HepG2 (cell line): ENCODE data around the gene SLC6A4. TPM values are rescaled to one million over a fixed set of nuclear protein-coding genes. Genes with fewer than 3 reads are reported as not detected.
A peak's percentile ranks its signal among the peaks of the same experiment; 100 is the strongest.

Experiments used
- BCLAF1 ChIP-seq: fragments of 450-650 bp; IDR thresholded peaks from 2 replicates; pipeline ENCODE4 v1.6.1; 2017; ENCODE audit warnings: mild to moderate bottlenecking
- EED ChIP-seq: sonication (generic); formaldehyde crosslinking; IDR thresholded peaks from 2 replicates; pipeline ENCODE4 v1.5.0; 2020; ENCODE audit warnings: mild to moderate bottlenecking, missing genetic modification reagents
- ERF ChIP-seq: IDR thresholded peaks from 2 replicates; pipeline ENCODE4 v1.6.1; 2018; ENCODE audit warnings: missing biosample characterization, missing genetic modification reagents
- FLYWCH1 ChIP-seq: sonication (generic); formaldehyde crosslinking; IDR thresholded peaks from 2 replicates; pipeline ENCODE4 v1.8.1; 2023; ENCODE audit warnings: mild to moderate bottlenecking, missing genetic modification reagents
- HNRNPH1 ChIP-seq: fragments of 200-400 bp; formaldehyde crosslinking; optimal IDR thresholded peaks from 2 replicates; pipeline ENCODE3; 2017; ENCODE audit warnings: mild to moderate bottlenecking, low read depth, low read length
- IKZF1 ChIP-seq: fragments of 450-650 bp; IDR thresholded peaks from 2 replicates; pipeline ENCODE4 v1.7.1; 2016
- MAFF ChIP-seq: IDR thresholded peaks from 2 replicates; pipeline ENCODE4 v1.6.1; 2011; ENCODE audit warnings: low read depth, low read length, improper control_type of control experiment
- NFE2 ChIP-seq: sonication (generic); formaldehyde crosslinking; IDR thresholded peaks from 2 replicates; pipeline ENCODE4 v1.4.0; 2020; ENCODE audit warnings: missing genetic modification reagents
- SALL2 ChIP-seq: sonication (generic); formaldehyde crosslinking; IDR thresholded peaks from 2 replicates; pipeline ENCODE4 v1.8.1; 2023; ENCODE audit warnings: mild to moderate bottlenecking, missing genetic modification reagents, inconsistent platforms
- SIX4 ChIP-seq: sonication (generic); formaldehyde crosslinking; IDR thresholded peaks from 2 replicates; pipeline ENCODE4 v1.4.0; 2020; ENCODE audit warnings: missing genetic modification reagents
- SMYD3 ChIP-seq: sonication (generic); formaldehyde crosslinking; IDR thresholded peaks from 2 replicates; pipeline ENCODE4 v1.8.1; 2023; ENCODE audit warnings: mild to moderate bottlenecking, missing genetic modification reagents
- SNAI1 ChIP-seq: sonication (generic); formaldehyde crosslinking; IDR thresholded peaks from 2 replicates; pipeline ENCODE4 v1.5.0; 2020; ENCODE audit warnings: mild to moderate bottlenecking, missing genetic modification reagents, borderline replicate concordance
- SOX6 ChIP-seq, 2 experiments: fragments of 450-650 bp in 1 of 2; sonication (generic) in 1 of 2; formaldehyde crosslinking in 1 of 2; IDR thresholded peaks; 2 replicates each; pipeline versions ENCODE4 v1.4.0 to v1.6.1; 2017 to 2020; ENCODE audit warnings: antibody characterized with exemption in 1 of 2, mild to moderate bottlenecking in 1 of 2, missing genetic modification reagents in 1 of 2
- SP4 ChIP-seq: sonication (generic); formaldehyde crosslinking; IDR thresholded peaks from 2 replicates; pipeline ENCODE4 v1.8.1; 2023; ENCODE audit warnings: mild to moderate bottlenecking, missing genetic modification reagents
- TAF1 ChIP-seq: sonication (generic); formaldehyde crosslinking; IDR thresholded peaks from 2 replicates; pipeline ENCODE4 v1.4.0; 2020; ENCODE audit warnings: missing genetic modification reagents
- ZNF124 ChIP-seq: sonication (generic); formaldehyde crosslinking; IDR thresholded peaks from 2 replicates; pipeline ENCODE4 v1.4.0; 2020; ENCODE audit warnings: missing genetic modification reagents
- ZNF180 ChIP-seq: sonication (generic); formaldehyde crosslinking; IDR thresholded peaks from 2 replicates; pipeline ENCODE4 v1.4.0; 2020; ENCODE audit warnings: low read depth, missing genetic modification reagents, borderline replicate concordance
- ZNF235 ChIP-seq: sonication (generic); formaldehyde crosslinking; IDR thresholded peaks from 2 replicates; pipeline ENCODE4 v1.8.1; 2023; ENCODE audit warnings: mild to moderate bottlenecking, missing genetic modification reagents, borderline replicate concordance
- ZNF354B ChIP-seq: sonication (generic); formaldehyde crosslinking; IDR thresholded peaks from 2 replicates; pipeline ENCODE4 v1.8.0; 2022; ENCODE audit warnings: mild to moderate bottlenecking, missing genetic modification reagents
- ZNF446 ChIP-seq: sonication (generic); formaldehyde crosslinking; IDR thresholded peaks from 2 replicates; pipeline ENCODE4 v1.5.0; 2020; ENCODE audit warnings: mild to moderate bottlenecking, missing genetic modification reagents
- ZSCAN25 ChIP-seq: sonication (generic); formaldehyde crosslinking; IDR thresholded peaks from 2 replicates; pipeline ENCODE4 v1.8.0; 2022; ENCODE audit warnings: mild to moderate bottlenecking, missing genetic modification reagents
- polyA plus RNA-seq, 8 experiments: library from polyadenylated mRNA; depleted of rRNA in 3 of 8; stranded (reverse) in 7 of 8; unstranded in 1 of 8; fragments of >200 nt; fragmentation: Illumina TruSeq in 4 of 8; extraction: Trizol in 4 of 8; gene quantifications; 2 replicates each; pipeline versions ENCODE4 v1.2.1 to v1.2.3, GENCODE V29; 2011 to 2016; ENCODE audit warnings: low read depth in 4 of 8, missing spikeins in 1 of 8, mixed read lengths in 1 of 8; ENCODE audit not compliant: insufficient read depth in 1 of 8
- total RNA-seq, 5 experiments: library from RNA; depleted of rRNA; stranded (reverse); fragments of >200 nt; fragmentation: Illumina TruSeq; extraction: Trizol; gene quantifications; 2 replicates each; pipeline ENCODE4 v1.2.3, GENCODE V29; 2016; ENCODE audit warnings: low read depth in 1 of 5
- TF ChIP-seq, protein P1 (sequence below): sonication (generic); formaldehyde crosslinking; IDR thresholded peaks from 2 replicates; pipeline ENCODE4 v1.5.0; 2020; ENCODE audit warnings: missing genetic modification reagents, mild to moderate bottlenecking, borderline replicate concordance
- TF ChIP-seq, protein P2 (sequence below): sonication (generic); formaldehyde crosslinking; IDR thresholded peaks from 2 replicates; pipeline ENCODE4 v1.5.0; 2020; ENCODE audit warnings: mild to moderate bottlenecking, missing genetic modification reagents, moderate library complexity
- TF ChIP-seq, protein P3 (sequence below): sonication (generic); formaldehyde crosslinking; IDR thresholded peaks from 2 replicates; pipeline ENCODE4 v1.8.0; 2022; ENCODE audit warnings: low read depth, missing genetic modification reagents

Gene SLC6A4
- total and polyA plus RNA-seq, 2 of the 13 experiments (the other 11 are each of a cell fraction or from before 2014, with no cell fraction given): 7.6 to 20.3 TPM

GRCh38 chr17:30238387-30239088 lies 3.0 kb upstream of the SLC6A4 start (continued):
- TF ChIP-seq TAF1 (no peak), FLYWCH1 (CRISPR knock-in tag) (no peak), BCLAF1 (no peak), HNRNPH1 (no peak), SNAI1 (no peak), ERF (CRISPR knock-in tag) (no peak), SP4 (no peak), NFE2 (CRISPR knock-in tag) (no peak), MAFF (no peak), ZNF446 (CRISPR knock-in tag) (no peak), SMYD3 (CRISPR knock-in tag) (no peak), IKZF1 (no peak), EED (CRISPR knock-in tag) (no peak), ZNF354B (CRISPR knock-in tag) (no peak), ZNF235 (CRISPR knock-in tag) (no peak), SALL2 (no peak), ZNF124 (CRISPR knock-in tag) (no peak), ZSCAN25 (peak; percentile 38; the same call in 1 of the 2 replicates), ZNF180 (no peak), SIX4 (CRISPR knock-in tag) (no peak), SOX6 (IDR thresholded peaks at IDR 0.05) (no peak), SOX6 (CRISPR knock-in tag; IDR thresholded peaks at IDR 0.05) (0 out of 2 replicates have a peak, but pooled peaks have one; percentile 6)
- TF ChIP-seq, protein P1, sequence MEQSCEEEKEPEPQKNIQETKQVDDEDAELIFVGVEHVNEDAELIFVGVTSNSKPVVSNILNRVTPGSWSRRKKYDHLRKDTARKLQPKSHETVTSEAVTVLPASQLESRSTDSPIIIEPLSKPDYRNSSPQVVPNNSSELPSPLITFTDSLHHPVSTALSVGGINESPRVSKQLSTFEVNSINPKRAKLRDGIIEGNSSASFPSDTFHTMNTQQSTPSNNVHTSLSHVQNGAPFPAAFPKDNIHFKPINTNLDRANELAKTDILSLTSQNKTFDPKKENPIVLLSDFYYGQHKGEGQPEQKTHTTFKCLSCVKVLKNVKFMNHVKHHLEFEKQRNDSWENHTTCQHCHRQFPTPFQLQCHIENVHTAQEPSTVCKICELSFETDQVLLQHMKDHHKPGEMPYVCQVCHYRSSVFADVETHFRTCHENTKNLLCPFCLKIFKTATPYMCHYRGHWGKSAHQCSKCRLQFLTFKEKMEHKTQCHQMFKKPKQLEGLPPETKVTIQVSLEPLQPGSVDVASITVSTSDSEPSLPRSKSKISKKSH (CRISPR knock-in tag): no peak
- TF ChIP-seq, protein P2, sequence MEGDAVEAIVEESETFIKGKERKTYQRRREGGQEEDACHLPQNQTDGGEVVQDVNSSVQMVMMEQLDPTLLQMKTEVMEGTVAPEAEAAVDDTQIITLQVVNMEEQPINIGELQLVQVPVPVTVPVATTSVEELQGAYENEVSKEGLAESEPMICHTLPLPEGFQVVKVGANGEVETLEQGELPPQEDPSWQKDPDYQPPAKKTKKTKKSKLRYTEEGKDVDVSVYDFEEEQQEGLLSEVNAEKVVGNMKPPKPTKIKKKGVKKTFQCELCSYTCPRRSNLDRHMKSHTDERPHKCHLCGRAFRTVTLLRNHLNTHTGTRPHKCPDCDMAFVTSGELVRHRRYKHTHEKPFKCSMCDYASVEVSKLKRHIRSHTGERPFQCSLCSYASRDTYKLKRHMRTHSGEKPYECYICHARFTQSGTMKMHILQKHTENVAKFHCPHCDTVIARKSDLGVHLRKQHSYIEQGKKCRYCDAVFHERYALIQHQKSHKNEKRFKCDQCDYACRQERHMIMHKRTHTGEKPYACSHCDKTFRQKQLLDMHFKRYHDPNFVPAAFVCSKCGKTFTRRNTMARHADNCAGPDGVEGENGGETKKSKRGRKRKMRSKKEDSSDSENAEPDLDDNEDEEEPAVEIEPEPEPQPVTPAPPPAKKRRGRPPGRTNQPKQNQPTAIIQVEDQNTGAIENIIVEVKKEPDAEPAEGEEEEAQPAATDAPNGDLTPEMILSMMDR: peak; percentile 42
- TF ChIP-seq, protein P3, sequence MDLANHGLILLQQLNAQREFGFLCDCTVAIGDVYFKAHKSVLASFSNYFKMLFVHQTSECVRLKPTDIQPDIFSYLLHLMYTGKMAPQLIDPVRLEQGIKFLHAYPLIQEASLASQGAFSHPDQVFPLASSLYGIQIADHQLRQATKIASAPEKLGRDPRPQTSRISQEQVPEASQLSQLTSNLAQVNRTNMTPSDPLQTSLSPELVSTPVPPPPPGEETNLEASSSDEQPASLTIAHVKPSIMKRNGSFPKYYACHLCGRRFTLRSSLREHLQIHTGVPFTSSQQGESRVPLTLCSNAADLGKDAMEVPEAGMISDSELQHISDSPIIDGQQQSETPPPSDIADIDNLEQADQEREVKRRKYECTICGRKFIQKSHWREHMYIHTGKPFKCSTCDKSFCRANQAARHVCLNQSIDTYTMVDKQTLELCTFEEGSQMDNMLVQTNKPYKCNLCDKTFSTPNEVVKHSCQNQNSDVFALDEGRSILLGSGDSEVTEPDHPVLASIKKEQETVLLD (CRISPR knock-in tag): no peak
